B cell (primary cell): ENCODE measurements around the gene CTH. TPM values are rescaled to one million over a fixed set of nuclear protein-coding genes. Genes with fewer than 3 reads are reported as not detected.
"Not testable (repeated sequence)": the region's sequence is repeated elsewhere in the genome, so short reads cannot be mapped to it uniquely, and the experiment has no call there.

Source experiments
- ATAC-seq: fragments of 200-7000 bp; cut with Tn5 transposase; one replicate; pipeline ENCODE4 v1.10.0; 2021; ENCODE audit warnings: low read depth, mild to moderate bottlenecking, moderate number of reproducible peaks, moderate library complexity
- CTCF ChIA-PET: fragments of 350-600 bp; sonication (Branson Sonifier 250); formaldehyde crosslinking; loops from one replicate; lab custom pipeline; 2021; ENCODE audit warnings: antibody characterized with exemption, inconsistent platforms; lab: Charles Lee
- POLR2A ChIA-PET: fragments of 350-600 bp; sonication (Branson Sonifier 250); formaldehyde crosslinking; loops from one replicate; lab custom pipeline; 2021; ENCODE audit warnings: antibody characterized with exemption; lab: Charles Lee
- DNase-seq: peaks from one replicate; pipeline ENCODE4 v3.0.0; 2013
- H2AFZ ChIP-seq: 2 replicates; pipeline ENCODE4 v1.6.1; 2012; ENCODE audit warnings: mild to moderate bottlenecking, low read depth, low read length; ENCODE audit not compliant: insufficient read depth, poor library complexity, severe bottlenecking
- H3K27ac ChIP-seq, 2 donors: 1 replicate in 1 of 2; 2 replicates in 1 of 2; pipeline ENCODE4 v1.5.1; 2012 to 2013; ENCODE audit warnings: low read length in 2 of 2, mild to moderate bottlenecking in 2 of 2, moderate library complexity in 1 of 2
- H3K27me3 ChIP-seq, 4 experiments: fragments of 200-600 bp in 1 of 4; sonication (generic) in 1 of 4; replicated peaks in 1 of 4; 1 replicate in 2 of 4; 2 replicates in 2 of 4; pipeline versions ENCODE4 v1.6.1 to v1.7.0; 2013 to 2016; ENCODE audit warnings: low read length in 3 of 4, mild to moderate bottlenecking in 2 of 4, mixed read lengths in 1 of 4, moderate library complexity in 1 of 4; ENCODE audit not compliant: insufficient read depth in 4 of 4, control insufficient read depth in 3 of 4; ENCODE audit errors: control extremely low read depth in 1 of 4
- H3K36me3 ChIP-seq, 2 experiments: replicated peaks in 1 of 2; 1 replicate in 1 of 2; 2 replicates in 1 of 2; pipeline versions ENCODE4 v1.6.1 to v1.7.1; 2013; ENCODE audit warnings: low read length in 1 of 2; ENCODE audit not compliant: insufficient read depth in 2 of 2, control insufficient read depth in 1 of 2; ENCODE audit errors: control extremely low read depth in 1 of 2, extremely low read depth in 1 of 2
- H3K4me1 ChIP-seq, 2 donors: fragments of 200-600 bp in 1 of 2; sonication (generic) in 1 of 2; 1 replicate in 1 of 2; 2 replicates in 1 of 2; pipeline versions ENCODE4 v1.5.1 to v1.6.1; 2013 to 2017; ENCODE audit warnings: low read length in 2 of 2; ENCODE audit not compliant: control insufficient read depth in 2 of 2, insufficient read depth in 2 of 2
- H3K4me2 ChIP-seq: replicated peaks from 2 replicates; pipeline ENCODE3; 2012; ENCODE audit warnings: mild to moderate bottlenecking, low read depth, low read length; ENCODE audit not compliant: poor library complexity, severe bottlenecking
- H3K4me3 ChIP-seq, 5 experiments: fragments of 200-600 bp in 1 of 5; sonication (generic) in 1 of 5; 1 replicate in 3 of 5; 2 replicates in 2 of 5; pipeline versions ENCODE4 v1.5.1 to v1.7.0; 2011 to 2016; ENCODE audit warnings: low read length in 4 of 5, mild to moderate bottlenecking in 4 of 5, low read depth in 2 of 5, control low read depth in 1 of 5, moderate library complexity in 1 of 5; ENCODE audit not compliant: insufficient read depth in 1 of 5; ENCODE audit errors: control extremely low read depth in 1 of 5, extremely low read depth in 1 of 5
- H3K79me2 ChIP-seq: fragments of 200-600 bp; sonication (generic); one replicate; pipeline ENCODE4 v1.6.0; 2016; ENCODE audit warnings: low read length; ENCODE audit not compliant: control insufficient read depth, insufficient read depth
- H3K9ac ChIP-seq: fragments of 200-600 bp; sonication (generic); 2 replicates; pipeline ENCODE4 v1.6.1; 2017; ENCODE audit warnings: mild to moderate bottlenecking, low read length, moderate library complexity
- H3K9me3 ChIP-seq, 3 donors: one replicate each; pipeline versions ENCODE4 v1.6.1 to v1.7.1; 2013; ENCODE audit warnings: low read length in 2 of 3; ENCODE audit not compliant: control insufficient read depth in 2 of 3, insufficient read depth in 1 of 3; ENCODE audit errors: control extremely low read depth in 1 of 3
- H4K20me1 ChIP-seq: 2 replicates; pipeline ENCODE4 v1.6.0; 2012; ENCODE audit warnings: mild to moderate bottlenecking, low read length; ENCODE audit not compliant: insufficient read depth, control insufficient read depth, poor library complexity, severe bottlenecking
- H3K27ac Mint-ChIP-seq: one replicate; pipeline ENCODE4 v1.8.0; 2021; ENCODE audit warnings: mixed read lengths
- H3K27me3 Mint-ChIP-seq: one replicate; pipeline ENCODE4 v1.8.0; 2021; ENCODE audit warnings: mixed read lengths
- H3K4me1 Mint-ChIP-seq: one replicate; pipeline ENCODE4 v1.8.0; 2021; ENCODE audit warnings: mixed read lengths
- H3K4me3 Mint-ChIP-seq: one replicate; pipeline ENCODE4 v1.8.0; 2021; ENCODE audit warnings: mixed read lengths
- H3K9me3 Mint-ChIP-seq: one replicate; pipeline ENCODE4 v1.8.0; 2022; ENCODE audit warnings: mixed read lengths; ENCODE audit not compliant: insufficient read depth
- EZH2 ChIP-seq: IDR thresholded peaks from 2 replicates; pipeline ENCODE4 v1.6.1; 2012; ENCODE audit warnings: borderline replicate concordance, low read depth, mild to moderate bottlenecking, moderate library complexity, low read length; ENCODE audit not compliant: insufficient read depth, poor library complexity, severe bottlenecking
- WGBS: methylation state at CpG from one replicate; pipeline ENCODE4 v1.1.5; 2013; ENCODE audit warnings: missing lambda C conversion rate; ENCODE audit not compliant: insufficient coverage; 5-methylcytosine and 5-hydroxymethylcytosine counted together
- intact Hi-C: fragments of 100-400 bp; cut with micrococcal nuclease; formaldehyde crosslinking; loops from one replicate; pipeline ENCODE4 v1.10.0; 2022
- polyA plus RNA-seq: library from polyadenylated mRNA; depleted of rRNA; stranded (reverse); fragments of >200 nt; gene quantifications from 2 replicates; pipeline ENCODE4 v1.2.3, GENCODE V29; 2012
- total RNA-seq, 2 donors: library from RNA; stranded (reverse); fragments of 120-200 nt in 1 of 2; gene quantifications; 1 replicate in 1 of 2; 2 replicates in 1 of 2; pipeline versions ENCODE4 v1.2.3 to v1.2.4, GENCODE V29; 2013 to 2022
- TF ChIP-seq, protein P1 (sequence below): fragments of 200-600 bp; IDR thresholded peaks from one replicate; pipeline ENCODE4 v1.8.0; 2022; ENCODE audit warnings: antibody characterized with exemption, mild to moderate bottlenecking

CTH gene
- total and polyA plus RNA-seq, 2 donors (not counting 1 experiment from before 2014, with no cell fraction given) = 0.84 to 4.9 TPM

DNA sequence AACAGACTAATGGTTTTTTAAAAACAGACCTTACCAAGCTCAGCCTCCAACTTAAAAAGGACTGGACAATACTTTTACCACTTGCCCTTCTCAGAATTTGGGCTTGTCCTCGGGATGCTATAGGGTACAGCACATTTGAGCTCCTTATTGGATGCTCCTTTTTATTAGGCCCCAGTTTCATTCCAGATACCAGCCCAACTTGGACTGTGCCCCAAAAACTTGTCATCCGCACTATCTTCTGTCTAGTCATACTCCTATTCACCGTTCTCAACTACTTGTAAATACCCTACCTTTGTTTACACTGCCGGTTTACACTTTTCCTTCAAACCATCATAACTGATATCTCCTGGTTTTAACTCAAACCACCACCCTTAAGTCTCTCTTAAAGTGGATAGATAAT, 38.6 kb upstream of the CTH start:
- no peak overlapping the region for H3K27ac Mint-ChIP-seq
- WGBS = 98% methylated on average over 4 of the region's 4 CpGs
- H3K4me3 Mint-ChIP-seq = no peak overlapping the region
- ChIA-PET CTCF (no interaction called here), POLR2A (no interaction called here)
- TF ChIP-seq, protein P1, sequence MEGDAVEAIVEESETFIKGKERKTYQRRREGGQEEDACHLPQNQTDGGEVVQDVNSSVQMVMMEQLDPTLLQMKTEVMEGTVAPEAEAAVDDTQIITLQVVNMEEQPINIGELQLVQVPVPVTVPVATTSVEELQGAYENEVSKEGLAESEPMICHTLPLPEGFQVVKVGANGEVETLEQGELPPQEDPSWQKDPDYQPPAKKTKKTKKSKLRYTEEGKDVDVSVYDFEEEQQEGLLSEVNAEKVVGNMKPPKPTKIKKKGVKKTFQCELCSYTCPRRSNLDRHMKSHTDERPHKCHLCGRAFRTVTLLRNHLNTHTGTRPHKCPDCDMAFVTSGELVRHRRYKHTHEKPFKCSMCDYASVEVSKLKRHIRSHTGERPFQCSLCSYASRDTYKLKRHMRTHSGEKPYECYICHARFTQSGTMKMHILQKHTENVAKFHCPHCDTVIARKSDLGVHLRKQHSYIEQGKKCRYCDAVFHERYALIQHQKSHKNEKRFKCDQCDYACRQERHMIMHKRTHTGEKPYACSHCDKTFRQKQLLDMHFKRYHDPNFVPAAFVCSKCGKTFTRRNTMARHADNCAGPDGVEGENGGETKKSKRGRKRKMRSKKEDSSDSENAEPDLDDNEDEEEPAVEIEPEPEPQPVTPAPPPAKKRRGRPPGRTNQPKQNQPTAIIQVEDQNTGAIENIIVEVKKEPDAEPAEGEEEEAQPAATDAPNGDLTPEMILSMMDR = no peak
- TF ChIP-seq EZH2 = no peak
- H3K27me3 ChIP-seq = no peaks in the 10 kb centered on the region
- no peak overlapping the region for H3K27ac ChIP-seq
- no peak overlapping the region for H3K4me3 ChIP-seq
- H3K27me3 Mint-ChIP-seq = no peaks in the 10 kb centered on the region
- H3K9me3 Mint-ChIP-seq = no peaks in the 10 kb centered on the region
- DNase-seq = no peak
- H3K79me2 ChIP-seq = no peaks in the 10 kb centered on the region
- no peaks in the 10 kb centered on the region for H3K9me3 ChIP-seq
- no peaks in the 10 kb centered on the region for H4K20me1 ChIP-seq
- intact Hi-C loops = no loop called here
- no peak overlapping the region for H3K9ac ChIP-seq
- ATAC-seq = no peak
- no peak overlapping the region for H3K4me2 ChIP-seq
- no peaks in the 10 kb centered on the region for H3K4me1 Mint-ChIP-seq
- H3K4me1 ChIP-seq = no peaks in the 10 kb centered on the region
- H2AFZ ChIP-seq = no peak overlapping the region
- no peaks in the 10 kb centered on the region for H3K36me3 ChIP-seq

DNA sequence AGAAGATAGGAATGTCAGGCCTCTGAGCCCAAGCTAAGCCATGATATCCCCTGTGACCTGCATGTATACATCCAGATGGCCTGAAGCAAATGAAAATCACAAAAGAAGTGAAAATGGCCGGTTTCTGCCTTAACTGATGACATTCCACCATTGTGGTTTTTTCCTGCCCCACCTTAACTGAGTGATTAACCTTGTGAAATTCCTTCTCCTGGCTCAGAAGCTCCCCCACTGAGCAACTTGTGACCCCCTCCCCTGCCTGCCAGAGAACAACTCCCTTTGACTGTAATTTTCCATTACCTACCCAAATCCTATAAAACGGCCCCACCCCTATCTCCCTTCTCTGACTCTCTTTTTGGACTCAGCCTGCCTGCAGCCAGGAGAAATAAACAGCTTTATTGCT, 37.5 kb upstream of the CTH start:
- H3K9me3 Mint-ChIP-seq, ATAC-seq, H3K27me3 Mint-ChIP-seq, CTCF ChIA-PET, H3K4me3 Mint-ChIP-seq, H3K79me2 ChIP-seq, H3K4me2 ChIP-seq, H3K4me1 Mint-ChIP-seq, H2AFZ ChIP-seq, DNase-seq, H3K9ac ChIP-seq, POLR2A ChIA-PET, H3K27ac Mint-ChIP-seq, intact Hi-C loops, H3K9me3 ChIP-seq, H3K4me1 ChIP-seq, H3K27me3 ChIP-seq, H3K27ac ChIP-seq, H4K20me1 ChIP-seq, H3K36me3 ChIP-seq, H3K4me3 ChIP-seq: not testable (repeated sequence)
- 94% methylated on average over 1 of the region's 2 CpGs for whole genome bisulfite sequencing
